Measurements from ENCODE around the gene STX18.

GRCh38 chr4:4486969-4487368 lies 54.9 kb downstream of the STX18 start:
- TF ChIP-seq YY1 (IDR thresholded peaks at IDR 0.05; ENCODE audit: insufficient read depth, insufficient read length) (no peak), ZNF274 (IDR thresholded peaks at IDR 0.05; ENCODE audit: low read depth, low read length) (no peak)

Measured in NT2/D1 (cell line).